Ectodermal cell (in vitro differentiated cells): ENCODE data around the gene MTFR2. TPM values are rescaled to one million over a fixed set of nuclear protein-coding genes. Genes with fewer than 3 reads are reported as not detected.

Experiments used
- H3K27ac ChIP-seq: 2 replicates; pipeline ENCODE4 v1.7.0; 2013; ENCODE audit warnings: mild to moderate bottlenecking, low read depth, low read length; ENCODE audit not compliant: insufficient read depth, poor library complexity, severe bottlenecking
- H3K27me3 ChIP-seq: 2 replicates; pipeline ENCODE4 v1.7.0; 2013; ENCODE audit warnings: mild to moderate bottlenecking, low read length; ENCODE audit not compliant: insufficient read depth, control insufficient read depth, poor library complexity, severe bottlenecking
- H3K36me3 ChIP-seq: one replicate; pipeline ENCODE4 v1.7.0; 2013; ENCODE audit warnings: low read length; ENCODE audit not compliant: control insufficient read depth, insufficient read depth
- H3K4me1 ChIP-seq: one replicate; pipeline ENCODE4 v1.7.0; 2013; ENCODE audit warnings: low read length; ENCODE audit not compliant: control insufficient read depth, insufficient read depth
- H3K4me3 ChIP-seq: 2 replicates; pipeline ENCODE4 v1.7.0; 2013; ENCODE audit warnings: low read depth, low read length, control low read depth; ENCODE audit not compliant: insufficient read depth
- H3K9me3 ChIP-seq: 2 replicates; pipeline ENCODE4 v1.7.0; 2013; ENCODE audit warnings: mild to moderate bottlenecking, low read length, moderate library complexity; ENCODE audit not compliant: control insufficient read depth
- WGBS, 2 experiments: methylation state at CpG; one replicate each; pipeline ENCODE4 v1.1.7; 2013; ENCODE audit warnings: missing lambda C conversion rate in 2 of 2; 5-methylcytosine and 5-hydroxymethylcytosine counted together
- polyA plus RNA-seq, 4 experiments: library from polyadenylated mRNA; stranded (reverse); fragments of 50-300 nt; gene quantifications; one replicate each; pipeline ENCODE4 v1.2.3, GENCODE V29; 2013

Gene MTFR2
- polyA plus RNA-seq (2013, experiment 1 of 4) = 6.9 TPM
- polyA plus RNA-seq (2013, experiment 2 of 4) = 8.8 TPM
- polyA plus RNA-seq (2013, experiment 3 of 4) = 6.9 TPM
- 6.4 TPM for polyA plus RNA-seq (2013, experiment 4 of 4)

- peak within 1 kb of the TSS; percentile 76 for H3K4me3 ChIP-seq
- H3K27me3 ChIP-seq = no peaks in the 10 kb centered on the region
- peaks cover 3% of the 10 kb centered on the region for H3K4me1 ChIP-seq
- no peaks in the 10 kb centered on the region for H3K9me3 ChIP-seq
- 1% methylated on average over 59 of the region's 59 CpGs for WGBS, 2 experiments
- no peak within 1 kb of the TSS for H3K27ac ChIP-seq
- H3K36me3 ChIP-seq = no peaks in the 10 kb centered on the region
Measured at GRCh38 chr6:136249811-136250685, at the start of gene MTFR2. MTFR2 (minus strand) TSS chr6:136250311; CDS start chr6:136249099, 1,212 bp downstream.

- no peak overlapping the region for H3K27ac ChIP-seq
- no peak overlapping the region for H3K4me3 ChIP-seq
- no peaks in the 10 kb centered on the region for H3K27me3 ChIP-seq
- no peaks in the 10 kb centered on the region for H3K9me3 ChIP-seq
- peaks cover 7% of the 10 kb centered on the region for H3K4me1 ChIP-seq
- no peaks in the 10 kb centered on the region for H3K36me3 ChIP-seq
- WGBS, 2 experiments = 89 to 93% methylated on average over 3 of the region's 3 CpGs
Measured at GRCh38 chr6:136294621-136295020, 44.5 kb upstream of the MTFR2 start.

- Histone ChIP-seq H3K27ac (peak overlapping the region; percentile 86), H3K27me3 (no peaks in the 10 kb centered on the region), H3K4me1 (peaks cover 7% of the 10 kb centered on the region), H3K9me3 (no peaks in the 10 kb centered on the region), H3K36me3 (no peaks in the 10 kb centered on the region), H3K4me3 (peak overlapping the region; percentile 93)
- WGBS, 2 experiments = 18 to 19% methylated on average over 22 of the region's 22 CpGs
Measured at GRCh38 chr6:136290410-136291010, 40.4 kb upstream of the MTFR2 start.

- Histone ChIP-seq H3K4me3 (peak within 1 kb of the TSS; percentile 93), H3K9me3 (no peaks in the 10 kb centered on the region), H3K27me3 (no peaks in the 10 kb centered on the region), H3K4me1 (peaks cover 8% of the 10 kb centered on the region), H3K36me3 (no peaks in the 10 kb centered on the region), H3K27ac (peak within 1 kb of the TSS; percentile 99)
- 0% methylated on average over 60 of the region's 60 CpGs for whole genome bisulfite sequencing, 2 experiments
Measured at GRCh38 chr6:136289579-136290409, 39.7 kb upstream of the MTFR2 start, which contains the start of gene BCLAF1. BCLAF1 (minus strand) TSS chr6:136289846; CDS start chr6:136279866, 9,980 bp downstream.

- Histone ChIP-seq H3K27ac (peak overlapping the region; percentile 99), H3K9me3 (no peaks in the 10 kb centered on the region), H3K4me1 (peaks cover 12% of the 10 kb centered on the region), H3K36me3 (no peaks in the 10 kb centered on the region), H3K4me3 (peak overlapping the region; percentile 93), H3K27me3 (no peaks in the 10 kb centered on the region)
- 0% methylated on average over 34 of the region's 34 CpGs for WGBS, 2 experiments
Measured at GRCh38 chr6:136289327-136289578, 39.1 kb upstream of the MTFR2 start.

- Histone ChIP-seq H3K4me3 (peak overlapping the region; percentile 93), H3K27me3 (no peaks in the 10 kb centered on the region), H3K36me3 (no peaks in the 10 kb centered on the region), H3K4me1 (peaks cover 12% of the 10 kb centered on the region), H3K27ac (peak overlapping the region; percentile 99), H3K9me3 (no peaks in the 10 kb centered on the region)
- 0 to 1% methylated on average over 34 of the region's 34 CpGs for WGBS, 2 experiments
Measured at GRCh38 chr6:136288566-136289326, 38.6 kb upstream of the MTFR2 start.

- Histone ChIP-seq H3K4me3 (no peak overlapping the region), H3K9me3 (no peaks in the 10 kb centered on the region), H3K27me3 (no peaks in the 10 kb centered on the region), H3K4me1 (peaks cover 5% of the 10 kb centered on the region), H3K36me3 (no peaks in the 10 kb centered on the region), H3K27ac (no peak overlapping the region)
- 12 to 31% methylated on average over 2 of the region's 2 CpGs for WGBS, 2 experiments
Measured at GRCh38 chr6:136284909-136285308, 34.8 kb upstream of the MTFR2 start.

- no peaks in the 10 kb centered on the region for H3K27me3 ChIP-seq
- no peak overlapping the region for H3K4me3 ChIP-seq
- WGBS, 2 experiments = 96 to 98% methylated on average over 3 of the region's 4 CpGs
- peaks cover 5% of the 10 kb centered on the region for H3K4me1 ChIP-seq
- H3K36me3 ChIP-seq = peaks cover 10% of the 10 kb centered on the region
- no peak overlapping the region for H3K27ac ChIP-seq
- no peaks in the 10 kb centered on the region for H3K9me3 ChIP-seq
Measured at GRCh38 chr6:136282906-136283305, 32.8 kb upstream of the MTFR2 start.

- Histone ChIP-seq H3K4me3 (no peak overlapping the region), H3K9me3 (no peaks in the 10 kb centered on the region), H3K36me3 (peaks cover 10% of the 10 kb centered on the region), H3K27ac (no peak overlapping the region), H3K27me3 (no peaks in the 10 kb centered on the region), H3K4me1 (peaks cover 5% of the 10 kb centered on the region)
- WGBS, 2 experiments = 96 to 98% methylated on average over 2 to 3 of the region's 3 CpGs
Measured at GRCh38 chr6:136280032-136280609, 30.0 kb upstream of the MTFR2 start.
